ENCODE data around the gene RBSN. TPM values are rescaled to one million over a fixed set of nuclear protein-coding genes. Genes with fewer than 3 reads are reported as not detected.

The RBSN gene
- total RNA-seq, 1 experiment from 2014 or later, result 18.4 TPM

DNA sequence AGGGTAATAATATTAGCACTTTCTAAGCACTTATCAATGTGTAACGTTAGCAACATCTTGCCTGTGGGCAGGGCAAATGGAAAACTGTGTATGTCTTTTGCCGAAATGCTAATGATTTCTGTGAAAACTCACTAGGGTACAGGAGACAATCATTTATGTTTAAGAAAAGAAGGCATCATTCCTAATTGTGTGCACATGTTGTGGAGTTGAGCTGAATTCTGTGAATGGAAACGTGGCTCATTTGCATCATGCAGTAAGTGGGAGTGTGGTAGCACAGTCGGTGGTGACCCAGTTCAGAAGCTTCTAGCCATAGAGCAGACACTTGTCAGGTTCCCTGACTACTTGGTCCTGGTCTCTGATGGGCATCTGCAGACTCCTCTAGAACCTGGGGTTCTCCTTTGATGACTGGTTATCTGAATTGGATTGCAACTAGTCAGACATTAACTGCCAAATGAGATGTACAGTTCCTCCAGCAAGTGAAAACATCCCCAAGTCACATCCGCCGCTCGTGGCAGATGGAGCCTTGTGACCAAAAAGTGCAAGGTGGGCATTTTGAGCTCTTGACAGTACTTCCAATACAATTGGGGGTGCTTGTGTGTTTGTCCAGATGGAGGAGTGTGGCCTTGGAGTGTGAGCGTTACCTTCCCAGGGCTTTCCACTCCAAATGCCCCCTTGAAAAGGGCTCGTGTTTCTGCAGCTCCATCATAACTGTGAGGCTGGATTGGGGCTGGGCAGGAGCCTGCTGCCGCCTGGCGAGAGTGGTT is 55.4 kb downstream of the RBSN start:
- no peak for DNase-seq (ENCODE audit: low read depth, low spot score)
- no peaks in the 10 kb centered on the region for H3K9me3 ChIP-seq (ENCODE audit: control insufficient read depth in 1 of 2, insufficient read depth in 1 of 2, low read depth in 1 of 2, low read length in 2 of 2)
- ChIA-PET RAD21 (ENCODE audit: low non-redundant PET in 1 of 2, low total read pairs in 2 of 2, uncharacterized antibody in 2 of 2, unreplicated experiment in 2 of 2) (no interaction called here), POLR2A (no interaction called here), CTCF (no interaction called here)
- no peak for TF ChIP-seq RAD21 (IDR thresholded peaks at IDR 0.05; ENCODE audit: low read depth)
- no peak for TF ChIP-seq SRF (IDR thresholded peaks at IDR 0.05; ENCODE audit: low read depth)
- TF ChIP-seq POLR2AphosphoS5 (IDR thresholded peaks at IDR 0.05; ENCODE audit: low read depth, low read length), result no peak
- no peak for TF ChIP-seq EZH2phosphoT487 (IDR thresholded peaks at IDR 0.05; ENCODE audit: borderline replicate concordance)
- TF ChIP-seq SIN3A (IDR thresholded peaks at IDR 0.05; ENCODE audit: low read depth), result no peak
- TF ChIP-seq FOSL1 (IDR thresholded peaks at IDR 0.05; ENCODE audit: low read depth), result no peak
- no peak for TF ChIP-seq ELF1 (IDR thresholded peaks at IDR 0.05; ENCODE audit: borderline replicate concordance, low read depth)
- TF ChIP-seq CEBPB (IDR thresholded peaks at IDR 0.05; ENCODE audit: low read depth), result no peak
- TF ChIP-seq REST (IDR thresholded peaks at IDR 0.05; ENCODE audit: low read depth), result no peak
- H3K79me2 ChIP-seq (ENCODE audit: insufficient read depth, low read length), result peaks cover 25% of the 10 kb centered on the region; the same call in 1 of the 2 replicates
- H3K9me2 ChIP-seq (ENCODE audit: insufficient read depth), result no peaks in the 10 kb centered on the region
- ATAC-seq, result no peak
- H3K4me1 ChIP-seq (ENCODE audit: control insufficient read depth in 1 of 2, insufficient read depth in 2 of 2, low read length in 2 of 2), result no peaks in the 10 kb centered on the region
- H2AFZ ChIP-seq (ENCODE audit: low read depth, low read length, poor library complexity, severe bottlenecking), result no peak overlapping the region
- no peak overlapping the region for H3K4me2 ChIP-seq (ENCODE audit: low read length)
- H3K27ac ChIP-seq (ENCODE audit: low read depth, low read length), result no peak overlapping the region
- H3K27me3 ChIP-seq (ENCODE audit: insufficient read depth, low read length), result no peaks in the 10 kb centered on the region
- BruUV-seq (replicated peaks), result no TSS peak
- no peak overlapping the region for H3K4me3 ChIP-seq (replicated peaks in 1 of 2; ENCODE audit: low read depth in 1 of 2, low read length in 2 of 2)
- intact Hi-C loops (cut with micrococcal nuclease), result loop anchor here (5.0 kb wide), 1 partner anchor 116 kb away; no protein-coding TSS in a partner anchor
- H3K9ac ChIP-seq (ENCODE audit: low read length), result no peak overlapping the region
- peaks cover 57 to 80% of the 10 kb centered on the region in 2 experiments for H3K36me3 ChIP-seq (ENCODE audit: control insufficient read depth in 1 of 2, insufficient read depth in 2 of 2, low read length in 2 of 2)
- no peaks in the 10 kb centered on the region for H4K20me1 ChIP-seq (ENCODE audit: insufficient read depth)

Data from HCT116 (cell line).